DND-41 (cell line): ENCODE measurements around the gene VPS13A.

ENCODE experiments used
- ATAC-seq: fragments of 200-7000 bp; cut with Tn5 transposase; 3 replicates; pipeline ENCODE4 v1.9.1; 2021; ENCODE audit warnings: low read depth; ENCODE audit not compliant: insufficient read depth
- DNase-seq: peaks from one replicate; pipeline ENCODE4 v3.0.0-alpha.2; 2020
- H2AFZ ChIP-seq: 2 replicates; pipeline ENCODE4 v1.6.0; 2012; ENCODE audit warnings: low read depth, low read length
- H3K27ac ChIP-seq: 2 replicates; pipeline ENCODE4 v1.5.1; 2012; ENCODE audit warnings: low read length, inconsistent platforms
- H3K27me3 ChIP-seq: fragments of 200-600 bp; sonication (generic); 2 replicates; pipeline ENCODE4 v1.6.0; 2012; ENCODE audit warnings: low read length, mild to moderate bottlenecking, inconsistent platforms; ENCODE audit not compliant: insufficient read depth, poor library complexity
- H3K36me3 ChIP-seq: 2 replicates; pipeline ENCODE4 v1.5.1; 2012; ENCODE audit warnings: low read length, inconsistent platforms; ENCODE audit not compliant: insufficient read depth
- H3K4me1 ChIP-seq: 2 replicates; pipeline ENCODE4 v1.5.1; 2012; ENCODE audit warnings: mild to moderate bottlenecking, low read length; ENCODE audit not compliant: insufficient read depth
- H3K4me2 ChIP-seq: 2 replicates; pipeline ENCODE4 v1.6.0; 2012; ENCODE audit warnings: mild to moderate bottlenecking, moderate library complexity, low read length, inconsistent platforms; ENCODE audit not compliant: insufficient read depth
- H3K4me3 ChIP-seq, 2 experiments: fragments of 200-600 bp in 1 of 2; shearing (Covaris generic) in 1 of 2; 2 replicates each; pipeline ENCODE4 v1.5.1; 2012 to 2016; ENCODE audit warnings: inconsistent platforms in 2 of 2, low read length in 2 of 2, mild to moderate bottlenecking in 2 of 2, low read depth in 1 of 2, moderate library complexity in 1 of 2
- H3K79me2 ChIP-seq: 2 replicates; pipeline ENCODE4 v1.6.0; 2012; ENCODE audit warnings: low read length, inconsistent platforms; ENCODE audit not compliant: insufficient read depth
- H3K9ac ChIP-seq: 2 replicates; pipeline ENCODE4 v1.6.0; 2012; ENCODE audit warnings: low read depth, mild to moderate bottlenecking, inconsistent platforms, low read length, moderate library complexity
- H3K9me3 ChIP-seq: 2 replicates; pipeline ENCODE4 v1.5.1; 2012; ENCODE audit warnings: low read length, moderate library complexity, mild to moderate bottlenecking, inconsistent platforms; ENCODE audit not compliant: insufficient read depth, severe bottlenecking
- H4K20me1 ChIP-seq: 2 replicates; pipeline ENCODE4 v1.6.0; 2012; ENCODE audit warnings: low read length; ENCODE audit not compliant: insufficient read depth
- EZH2 ChIP-seq: IDR thresholded peaks from 3 replicates; pipeline ENCODE4 v1.6.1; 2012; ENCODE audit warnings: borderline replicate concordance, low read depth, mild to moderate bottlenecking, moderate library complexity, low read length, inconsistent platforms; ENCODE audit not compliant: severe bottlenecking
- TF ChIP-seq, protein P1 (sequence below): IDR thresholded peaks from 2 replicates; pipeline ENCODE4 v1.5.1; 2012; ENCODE audit warnings: borderline replicate concordance, low read length, moderate library complexity, mild to moderate bottlenecking; ENCODE audit not compliant: poor library complexity, severe bottlenecking; ENCODE audit errors: extremely low read depth

VPS13A gene

GRCh38 chr9:77161966-77162365, 15.4 kb upstream of the VPS13A start:
- ATAC-seq = no peak
- Histone ChIP-seq H3K4me2 (no peak overlapping the region), H3K4me1 (no peaks in the 10 kb centered on the region), H3K27ac (no peak overlapping the region), H3K36me3 (no peaks in the 10 kb centered on the region), H3K4me3 (no peak overlapping the region), H3K9me3 (no peaks in the 10 kb centered on the region), H3K9ac (no peak overlapping the region), H4K20me1 (no peaks in the 10 kb centered on the region), H3K27me3 (no peaks in the 10 kb centered on the region), H3K79me2 (no peaks in the 10 kb centered on the region), H2AFZ (no peak overlapping the region)
- DNase-seq = no peak
- no peak for TF ChIP-seq EZH2
- TF ChIP-seq, protein P1, sequence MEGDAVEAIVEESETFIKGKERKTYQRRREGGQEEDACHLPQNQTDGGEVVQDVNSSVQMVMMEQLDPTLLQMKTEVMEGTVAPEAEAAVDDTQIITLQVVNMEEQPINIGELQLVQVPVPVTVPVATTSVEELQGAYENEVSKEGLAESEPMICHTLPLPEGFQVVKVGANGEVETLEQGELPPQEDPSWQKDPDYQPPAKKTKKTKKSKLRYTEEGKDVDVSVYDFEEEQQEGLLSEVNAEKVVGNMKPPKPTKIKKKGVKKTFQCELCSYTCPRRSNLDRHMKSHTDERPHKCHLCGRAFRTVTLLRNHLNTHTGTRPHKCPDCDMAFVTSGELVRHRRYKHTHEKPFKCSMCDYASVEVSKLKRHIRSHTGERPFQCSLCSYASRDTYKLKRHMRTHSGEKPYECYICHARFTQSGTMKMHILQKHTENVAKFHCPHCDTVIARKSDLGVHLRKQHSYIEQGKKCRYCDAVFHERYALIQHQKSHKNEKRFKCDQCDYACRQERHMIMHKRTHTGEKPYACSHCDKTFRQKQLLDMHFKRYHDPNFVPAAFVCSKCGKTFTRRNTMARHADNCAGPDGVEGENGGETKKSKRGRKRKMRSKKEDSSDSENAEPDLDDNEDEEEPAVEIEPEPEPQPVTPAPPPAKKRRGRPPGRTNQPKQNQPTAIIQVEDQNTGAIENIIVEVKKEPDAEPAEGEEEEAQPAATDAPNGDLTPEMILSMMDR = no peak

DNA sequence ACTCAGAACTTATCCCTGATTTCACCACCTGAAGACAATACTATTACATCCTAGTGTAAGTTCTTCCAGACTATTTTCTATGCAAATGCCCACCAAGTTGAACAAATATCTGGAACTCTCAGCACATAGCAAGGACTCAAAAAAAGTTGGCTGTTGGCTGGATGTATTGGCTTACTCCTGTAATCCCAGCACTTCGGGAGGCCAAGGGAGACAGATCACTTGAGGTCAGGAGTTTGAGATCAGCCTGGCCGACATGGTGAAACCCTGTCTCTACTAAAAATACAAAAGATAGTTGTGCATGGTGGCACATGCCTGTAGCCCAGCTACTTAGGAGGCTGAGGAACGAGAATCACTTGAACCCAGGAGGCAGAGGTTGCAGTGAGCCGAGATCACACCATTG, 15.0 kb upstream of the VPS13A start:
- DNase-seq (no peak), ATAC-seq (no peak)
- TF ChIP-seq, protein P1 = no peak
- TF ChIP-seq EZH2 = no peak
- Histone ChIP-seq H3K27me3 (no peaks in the 10 kb centered on the region), H3K36me3 (no peaks in the 10 kb centered on the region), H3K27ac (no peak overlapping the region), H4K20me1 (no peaks in the 10 kb centered on the region), H3K9ac (no peak overlapping the region), H3K4me1 (no peaks in the 10 kb centered on the region), H3K4me3 (no peak overlapping the region), H3K4me2 (no peak overlapping the region), H2AFZ (no peak overlapping the region), H3K79me2 (no peaks in the 10 kb centered on the region), H3K9me3 (no peaks in the 10 kb centered on the region)

GRCh38 chr9:77163884-77164283, 13.4 kb upstream of the VPS13A start:
- H3K9me3 ChIP-seq = no peaks in the 10 kb centered on the region
- ATAC-seq (no peak), DNase-seq (no peak)
- no peaks in the 10 kb centered on the region for H3K79me2 ChIP-seq
- H3K4me2 ChIP-seq = no peak overlapping the region
- H2AFZ ChIP-seq = no peak overlapping the region
- H3K9ac ChIP-seq = no peak overlapping the region
- H3K4me3 ChIP-seq = no peak overlapping the region
- H4K20me1 ChIP-seq = no peaks in the 10 kb centered on the region
- H3K27me3 ChIP-seq = no peaks in the 10 kb centered on the region
- H3K4me1 ChIP-seq = no peaks in the 10 kb centered on the region
- H3K36me3 ChIP-seq = no peaks in the 10 kb centered on the region
- TF ChIP-seq, protein P1 = no peak
- no peak overlapping the region for H3K27ac ChIP-seq

GRCh38 chr9:77166193-77166592, 11.1 kb upstream of the VPS13A start:
- TF ChIP-seq, protein P1 = no peak
- TF ChIP-seq EZH2 = no peak
- Histone ChIP-seq H3K9me3 (no peaks in the 10 kb centered on the region), H3K79me2 (no peaks in the 10 kb centered on the region), H4K20me1 (no peaks in the 10 kb centered on the region), H3K27ac (no peak overlapping the region), H3K36me3 (no peaks in the 10 kb centered on the region), H3K9ac (no peak overlapping the region), H3K4me3 (no peak overlapping the region), H3K4me1 (no peaks in the 10 kb centered on the region), H3K4me2 (no peak overlapping the region), H3K27me3 (peaks cover 4% of the 10 kb centered on the region), H2AFZ (no peak overlapping the region)
- no peak for DNase-seq
- ATAC-seq = no peak
